HepG2 (cell line): ENCODE results near the gene ALOXE3.

Source experiments
- CAMTA2 ChIP-seq: sonication (generic); formaldehyde crosslinking; IDR thresholded peaks from 2 replicates; pipeline ENCODE4 v1.4.0; 2020; ENCODE audit warnings: mild to moderate bottlenecking, missing genetic modification reagents, borderline replicate concordance
- EP300 ChIP-seq, 3 experiments: sonication (generic) in 1 of 3; formaldehyde crosslinking in 1 of 3; IDR thresholded peaks; 2 replicates each; pipeline versions ENCODE4 v1.5.1 to v1.6.1; 2011 to 2020; ENCODE audit warnings: low read depth in 2 of 3, low read length in 2 of 3, borderline replicate concordance in 1 of 3, improper control_type of control experiment in 1 of 3, mild to moderate bottlenecking in 1 of 3, missing genetic modification reagents in 1 of 3, moderate library complexity in 1 of 3
- EZH2 ChIP-seq: conservative IDR thresholded peaks from 2 replicates; pipeline ENCODE4 v1.6.1; 2012; ENCODE audit warnings: mild to moderate bottlenecking, low read depth, low read length, moderate library complexity
- FOSL2 ChIP-seq: sonication (generic); formaldehyde crosslinking; IDR thresholded peaks from 2 replicates; pipeline ENCODE4 v1.4.0; 2020; ENCODE audit warnings: missing genetic modification reagents
- IKZF4 ChIP-seq: sonication (generic); formaldehyde crosslinking; IDR thresholded peaks from 2 replicates; pipeline ENCODE4 v1.5.1; 2020; ENCODE audit warnings: borderline replicate concordance, mild to moderate bottlenecking, low read depth, missing genetic modification reagents; ENCODE audit errors: not compliant biosample characterization
- NR1H2 ChIP-seq: sonication (generic); formaldehyde crosslinking; IDR thresholded peaks from 2 replicates; pipeline ENCODE4 v1.8.1; 2022; ENCODE audit warnings: low read depth, missing genetic modification reagents, borderline replicate concordance
- POLR2AphosphoS5 ChIP-seq: IDR thresholded peaks from 2 replicates; pipeline ENCODE4 v1.6.1; 2012; ENCODE audit warnings: low read depth, low read length
- RFX1 ChIP-seq: fragments of 450-650 bp; IDR thresholded peaks from 2 replicates; pipeline ENCODE4 v1.6.1; 2017
- SNAI1 ChIP-seq: sonication (generic); formaldehyde crosslinking; IDR thresholded peaks from 2 replicates; pipeline ENCODE4 v1.5.0; 2020; ENCODE audit warnings: mild to moderate bottlenecking, missing genetic modification reagents, borderline replicate concordance
- ZNF274 ChIP-seq: sonication (generic); formaldehyde crosslinking; IDR thresholded peaks from 2 replicates; pipeline ENCODE4 v1.5.1; 2020; ENCODE audit warnings: mild to moderate bottlenecking, missing genetic modification reagents
- TF ChIP-seq, protein P1 (sequence below): sonication (generic); formaldehyde crosslinking; IDR thresholded peaks from 2 replicates; pipeline ENCODE4 v1.5.0; 2020; ENCODE audit warnings: mild to moderate bottlenecking, missing genetic modification reagents, moderate library complexity
- TF ChIP-seq, protein P2 (sequence below), 2 experiments: sonication (generic) in 1 of 2; formaldehyde crosslinking in 1 of 2; IDR thresholded peaks; 2 replicates each; pipeline versions ENCODE4 v1.5.1 to v1.6.1; 2011 to 2020; ENCODE audit warnings: borderline replicate concordance in 1 of 2, low read depth in 1 of 2, low read length in 1 of 2, mild to moderate bottlenecking in 1 of 2, missing genetic modification reagents in 1 of 2, moderate library complexity in 1 of 2

DNA sequence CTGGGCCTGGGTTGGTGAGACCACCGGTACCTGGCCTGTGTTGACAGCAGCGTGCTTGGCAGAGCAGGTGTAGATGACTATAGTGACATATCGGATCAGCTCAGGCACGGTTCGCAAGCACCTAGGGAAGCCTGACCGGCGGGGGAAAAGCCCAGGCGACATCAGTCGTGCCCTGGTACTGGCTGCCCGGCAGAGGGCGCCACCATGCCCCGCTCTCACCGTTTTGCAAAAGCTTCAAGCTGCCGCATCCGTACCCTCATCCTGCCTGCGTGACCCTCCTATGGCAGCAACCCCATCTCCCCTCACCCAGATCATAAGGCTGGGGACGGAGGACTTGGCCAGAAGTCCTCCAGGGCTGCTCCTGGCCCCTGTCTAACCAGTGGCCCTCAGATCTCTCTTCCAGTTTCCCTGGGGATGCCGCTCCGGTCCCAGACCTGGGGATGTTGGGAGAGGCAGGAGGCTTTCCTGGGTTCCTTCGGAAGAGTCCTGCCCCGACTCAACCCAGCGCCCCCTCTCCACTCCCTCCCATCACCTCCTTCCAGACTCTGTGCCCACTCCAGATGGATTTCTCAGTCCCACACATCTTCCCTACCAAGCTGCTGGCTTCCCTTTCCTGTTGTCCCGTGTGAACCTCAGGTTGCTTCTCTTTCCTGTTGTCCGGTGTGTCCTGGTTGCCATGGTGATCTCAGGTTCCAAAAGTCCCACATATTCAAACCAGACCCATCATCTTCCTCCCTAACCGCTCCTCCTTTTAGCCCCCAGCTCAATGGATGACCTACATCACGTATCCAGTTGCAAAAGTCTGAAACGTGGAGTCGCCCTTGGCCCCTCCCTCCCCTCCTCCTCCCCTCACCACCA, 44.5 kb downstream of the ALOXE3 start:
- TF ChIP-seq ZNF274 (CRISPR knock-in tag) (no peak), EP300 (IDR thresholded peaks at IDR 0.05; ENCODE audit: low read depth in 2 of 2, low read length in 2 of 2) (no peak), EP300 (CRISPR knock-in tag; IDR thresholded peaks at IDR 0.05; ENCODE audit: borderline replicate concordance) (no peak), POLR2AphosphoS5 (no peak), NR1H2 (no peak), IKZF4 (no peak), EZH2 (no peak), RFX1 (no peak), FOSL2 (CRISPR knock-in tag) (no peak), SNAI1 (CRISPR knock-in tag) (no peak), CAMTA2 (no peak)
- TF ChIP-seq, protein P1, sequence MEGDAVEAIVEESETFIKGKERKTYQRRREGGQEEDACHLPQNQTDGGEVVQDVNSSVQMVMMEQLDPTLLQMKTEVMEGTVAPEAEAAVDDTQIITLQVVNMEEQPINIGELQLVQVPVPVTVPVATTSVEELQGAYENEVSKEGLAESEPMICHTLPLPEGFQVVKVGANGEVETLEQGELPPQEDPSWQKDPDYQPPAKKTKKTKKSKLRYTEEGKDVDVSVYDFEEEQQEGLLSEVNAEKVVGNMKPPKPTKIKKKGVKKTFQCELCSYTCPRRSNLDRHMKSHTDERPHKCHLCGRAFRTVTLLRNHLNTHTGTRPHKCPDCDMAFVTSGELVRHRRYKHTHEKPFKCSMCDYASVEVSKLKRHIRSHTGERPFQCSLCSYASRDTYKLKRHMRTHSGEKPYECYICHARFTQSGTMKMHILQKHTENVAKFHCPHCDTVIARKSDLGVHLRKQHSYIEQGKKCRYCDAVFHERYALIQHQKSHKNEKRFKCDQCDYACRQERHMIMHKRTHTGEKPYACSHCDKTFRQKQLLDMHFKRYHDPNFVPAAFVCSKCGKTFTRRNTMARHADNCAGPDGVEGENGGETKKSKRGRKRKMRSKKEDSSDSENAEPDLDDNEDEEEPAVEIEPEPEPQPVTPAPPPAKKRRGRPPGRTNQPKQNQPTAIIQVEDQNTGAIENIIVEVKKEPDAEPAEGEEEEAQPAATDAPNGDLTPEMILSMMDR = peak; percentile 84
- TF ChIP-seq, protein P2, sequence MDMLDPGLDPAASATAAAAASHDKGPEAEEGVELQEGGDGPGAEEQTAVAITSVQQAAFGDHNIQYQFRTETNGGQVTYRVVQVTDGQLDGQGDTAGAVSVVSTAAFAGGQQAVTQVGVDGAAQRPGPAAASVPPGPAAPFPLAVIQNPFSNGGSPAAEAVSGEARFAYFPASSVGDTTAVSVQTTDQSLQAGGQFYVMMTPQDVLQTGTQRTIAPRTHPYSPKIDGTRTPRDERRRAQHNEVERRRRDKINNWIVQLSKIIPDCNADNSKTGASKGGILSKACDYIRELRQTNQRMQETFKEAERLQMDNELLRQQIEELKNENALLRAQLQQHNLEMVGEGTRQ (IDR thresholded peaks at IDR 0.05; ENCODE audit: low read depth, low read length) = no peak
- TF ChIP-seq, protein P2 (CRISPR knock-in tag; IDR thresholded peaks at IDR 0.05; ENCODE audit: borderline replicate concordance) = no peak
